IMR-90 (cell line): ENCODE results near the gene PSD2. TPM values are rescaled to one million over a fixed set of nuclear protein-coding genes. Genes with fewer than 3 reads are reported as not detected.

ENCODE experiments used
- ATAC-seq: fragments of 200-7000 bp; cut with Tn5 transposase; 2 replicates; pipeline ENCODE4 v1.9.1; 2020; ENCODE audit warnings: low read depth, mild to moderate bottlenecking, moderate library complexity
- BruUV-seq: library from RNA; stranded (reverse); fragments of 400-500 nt; replicated peaks from 2 replicates; lab custom pipeline; 2021; lab: Mats Ljungman, UMichigan
- CTCF ChIA-PET: fragments of 300-600 bp; formaldehyde crosslinking; extraction: SDS; loops from one replicate; lab custom pipeline; 2021; ENCODE audit warnings: antibody characterized with exemption; lab: Yijun Ruan, JAX
- POLR2A ChIA-PET: fragments of 300-600 bp; sonication (Branson Sonifier 250); formaldehyde crosslinking; loops from one replicate; lab custom pipeline; 2022; ENCODE audit warnings: antibody characterized with exemption; ENCODE audit not compliant: unreplicated experiment; lab: Charles Lee
- DNase-seq: peaks from one replicate; pipeline ENCODE4 v3.0.0; 2013
- H2AFZ ChIP-seq: replicated peaks from 2 replicates; pipeline ENCODE3; 2013; ENCODE audit warnings: low read length, mild to moderate bottlenecking; ENCODE audit not compliant: poor library complexity
- H2AK5ac ChIP-seq: 2 replicates; pipeline ENCODE4 v1.6.1; 2013; ENCODE audit warnings: low read depth, low read length, inconsistent platforms
- H2AK9ac ChIP-seq: replicated peaks from 2 replicates; pipeline ENCODE3; 2013; ENCODE audit warnings: mild to moderate bottlenecking, low read depth, low read length, moderate library complexity; ENCODE audit not compliant: poor library complexity
- H2BK120ac ChIP-seq: 2 replicates; pipeline ENCODE4 v1.6.1; 2013; ENCODE audit warnings: low read depth, low read length, inconsistent platforms
- H2BK15ac ChIP-seq: 3 replicates; pipeline ENCODE4 v1.6.1; 2013; ENCODE audit warnings: low read depth, low read length, inconsistent platforms
- H2BK20ac ChIP-seq: 2 replicates; pipeline ENCODE4 v1.6.1; 2013; ENCODE audit warnings: low read depth, mild to moderate bottlenecking, inconsistent platforms, low read length, moderate library complexity
- H2BK5ac ChIP-seq: 2 replicates; pipeline ENCODE4 v1.6.1; 2013; ENCODE audit warnings: mild to moderate bottlenecking, low read depth, low read length, inconsistent platforms; ENCODE audit not compliant: poor library complexity, severe bottlenecking
- H3K14ac ChIP-seq: replicated peaks from 2 replicates; pipeline ENCODE4 v1.6.1; 2013; ENCODE audit warnings: low read depth, low read length, inconsistent platforms
- H3K18ac ChIP-seq: 2 replicates; pipeline ENCODE4 v1.6.1; 2013; ENCODE audit warnings: low read depth, low read length, control low read depth
- H3K23ac ChIP-seq: 2 replicates; pipeline ENCODE4 v1.6.1; 2013; ENCODE audit warnings: low read depth, low read length, inconsistent platforms
- H3K27ac ChIP-seq: 2 replicates; pipeline ENCODE4 v1.5.1; 2013; ENCODE audit warnings: mild to moderate bottlenecking, control low read depth, low read length; ENCODE audit not compliant: insufficient read depth
- H3K27me3 ChIP-seq: 2 replicates; pipeline ENCODE4 v1.6.1; 2013; ENCODE audit warnings: low read length; ENCODE audit not compliant: control insufficient read depth, insufficient read depth
- H3K36me3 ChIP-seq: 2 replicates; pipeline ENCODE4 v1.6.1; 2013; ENCODE audit warnings: low read length, mixed read lengths; ENCODE audit not compliant: control insufficient read depth, insufficient read depth
- H3K4ac ChIP-seq: 2 replicates; pipeline ENCODE4 v1.6.1; 2013; ENCODE audit warnings: low read depth, low read length, inconsistent platforms
- H3K4me1 ChIP-seq: 2 replicates; pipeline ENCODE4 v1.6.1; 2013; ENCODE audit warnings: low read length, mixed read lengths; ENCODE audit not compliant: control insufficient read depth, insufficient read depth
- H3K4me2 ChIP-seq: 2 replicates; pipeline ENCODE4 v1.6.1; 2013; ENCODE audit warnings: low read depth, mild to moderate bottlenecking, control low read depth, low read length, moderate library complexity
- H3K4me3 ChIP-seq: 2 replicates; pipeline ENCODE4 v1.5.1; 2013; ENCODE audit warnings: low read depth, mild to moderate bottlenecking, control low read depth, low read length, moderate library complexity; ENCODE audit not compliant: insufficient read depth
- H3K56ac ChIP-seq: 2 replicates; pipeline ENCODE4 v1.6.1; 2013; ENCODE audit warnings: low read length, inconsistent platforms; ENCODE audit not compliant: insufficient read depth; ENCODE audit errors: extremely low read depth
- H3K79me1 ChIP-seq, 2 experiments: 2 replicates each; pipeline ENCODE4 v1.6.1; 2013; ENCODE audit warnings: low read length in 2 of 2, inconsistent platforms in 1 of 2, low read depth in 1 of 2
- H3K9ac ChIP-seq: 2 replicates; pipeline ENCODE4 v1.6.1; 2013; ENCODE audit warnings: low read depth, low read length, control low read depth
- H3K9me1 ChIP-seq: 2 replicates; pipeline ENCODE4 v1.6.1; 2013; ENCODE audit warnings: low read length, inconsistent platforms; ENCODE audit not compliant: insufficient read depth
- H3K9me3 ChIP-seq: 2 replicates; pipeline ENCODE4 v1.6.1; 2013; ENCODE audit warnings: low read length; ENCODE audit not compliant: control insufficient read depth, insufficient read depth
- H4K20me1 ChIP-seq: 2 replicates; pipeline ENCODE4 v1.6.1; 2013; ENCODE audit warnings: low read length, inconsistent platforms; ENCODE audit not compliant: insufficient read depth
- H4K5ac ChIP-seq: 2 replicates; pipeline ENCODE4 v1.6.1; 2013; ENCODE audit warnings: mild to moderate bottlenecking, low read depth, low read length, control low read depth
- H4K8ac ChIP-seq, 2 experiments: 2 replicates each; pipeline ENCODE4 v1.6.1; 2013; ENCODE audit warnings: low read depth in 2 of 2, low read length in 2 of 2, control low read depth in 1 of 2, inconsistent platforms in 1 of 2
- H4K91ac ChIP-seq: 2 replicates; pipeline ENCODE4 v1.6.1; 2013; ENCODE audit warnings: low read depth, low read length, inconsistent platforms; ENCODE audit not compliant: insufficient read depth
- CEBPB ChIP-seq: IDR thresholded peaks from 2 replicates; pipeline ENCODE4 v1.6.1; 2012; ENCODE audit warnings: low read depth, low read length, improper control_type of control experiment
- CHD1 ChIP-seq: IDR thresholded peaks from 2 replicates; pipeline ENCODE4 v1.6.1; 2012; ENCODE audit warnings: low read depth, low read length, improper control_type of control experiment
- FOS ChIP-seq: fragments of 150-350 bp; IDR thresholded peaks from 2 replicates; pipeline ENCODE4 v1.6.1; 2016; ENCODE audit warnings: low read depth, low read length
- MAFK ChIP-seq: IDR thresholded peaks from 2 replicates; pipeline ENCODE4 v1.6.1; 2012; ENCODE audit warnings: low read depth, low read length, improper control_type of control experiment
- MAZ ChIP-seq: IDR thresholded peaks from 2 replicates; pipeline ENCODE4 v1.6.1; 2012; ENCODE audit warnings: low read depth, mild to moderate bottlenecking, low read length, improper control_type of control experiment, moderate library complexity, borderline replicate concordance
- MXI1 ChIP-seq: IDR thresholded peaks from 2 replicates; pipeline ENCODE4 v1.6.1; 2012; ENCODE audit warnings: low read depth, mild to moderate bottlenecking, low read length, moderate library complexity, borderline replicate concordance
- NFE2L2 ChIP-seq: fragments of 150-350 bp; IDR thresholded peaks from 2 replicates; pipeline ENCODE4 v1.6.1; 2016; ENCODE audit warnings: low read depth, mild to moderate bottlenecking, low read length
- POLR2A ChIP-seq: IDR thresholded peaks from 2 replicates; pipeline ENCODE4 v1.6.1; 2012; ENCODE audit warnings: mild to moderate bottlenecking, low read depth, low read length
- RAD21 ChIP-seq: IDR thresholded peaks from 2 replicates; pipeline ENCODE4 v1.6.1; 2012; ENCODE audit warnings: low read length, improper control_type of control experiment
- RCOR1 ChIP-seq: IDR thresholded peaks from 2 replicates; pipeline ENCODE4 v1.6.1; 2012; ENCODE audit warnings: mild to moderate bottlenecking, low read length, improper control_type of control experiment; ENCODE audit not compliant: insufficient replicate concordance
- RFX5 ChIP-seq: IDR thresholded peaks from 2 replicates; pipeline ENCODE4 v1.8.0; 2012; ENCODE audit warnings: low read depth, mild to moderate bottlenecking, low read length, moderate library complexity
- SMC3 ChIP-seq: fragments of 150-350 bp; IDR thresholded peaks from 2 replicates; pipeline ENCODE4 v1.6.1; 2016; ENCODE audit warnings: low read depth, mild to moderate bottlenecking, antibody characterized with exemption, low read length, moderate library complexity
- WGBS, 2 experiments: methylation state at CpG; one replicate each; pipeline versions ENCODE4 v1.1.5 to v1.1.7; 2013; ENCODE audit warnings: missing lambda C conversion rate in 2 of 2; ENCODE audit not compliant: insufficient read length in 1 of 2; ENCODE audit errors: extremely low coverage in 2 of 2; 5-methylcytosine and 5-hydroxymethylcytosine counted together
- dilution Hi-C: fragments of 300-500 bp; cut with HindIII; formaldehyde crosslinking; loops from one replicate; pipeline ENCODE4 v1.14.3; 2018; ENCODE audit warnings: low sequenced_read_pairs; ENCODE audit not compliant: unreplicated experiment
- in situ Hi-C: fragments of 300-500 bp; cut with MboI; formaldehyde crosslinking; loops from 3 replicates; pipeline ENCODE4 v1.14.3; 2019; ENCODE audit warnings: low sequenced_read_pairs, inconsistent platforms, mixed read lengths
- intact Hi-C: fragments of 100-400 bp; cut with micrococcal nuclease; formaldehyde crosslinking; loops from 2 replicates; pipeline ENCODE4 v1.10.0; 2022
- polyA plus RNA-seq, 3 experiments: library from polyadenylated mRNA; depleted of rRNA; stranded (reverse); fragments of >200 nt; gene quantifications; 2 replicates each; pipeline ENCODE4 v1.2.3, GENCODE V29; 2012; ENCODE audit warnings: low replicate concordance in 1 of 3
- total RNA-seq: library from RNA; depleted of rRNA; stranded (reverse); fragments of >200 nt; gene quantifications from 2 replicates; pipeline ENCODE4 v1.2.3, GENCODE V29; 2012
- TF ChIP-seq, protein P1 (sequence below): fragments of 150-350 bp; IDR thresholded peaks from 2 replicates; pipeline ENCODE4 v1.6.1; 2016; ENCODE audit warnings: low read depth, mild to moderate bottlenecking, low read length, moderate library complexity, borderline replicate concordance
- TF ChIP-seq, protein P2 (sequence below): fragments of 150-350 bp; IDR thresholded peaks from 2 replicates; pipeline ENCODE4 v1.6.1; 2017; ENCODE audit warnings: mild to moderate bottlenecking, antibody characterized with exemption, low read length, low read depth
- TF ChIP-seq, protein P3 (sequence below): conservative IDR thresholded peaks from 2 replicates; pipeline ENCODE4 v1.5.1; 2012; ENCODE audit warnings: mild to moderate bottlenecking, low read depth, low read length, improper control_type of control experiment

Gene PSD2
- total and polyA plus RNA-seq, 2 of the 4 experiments (the other 2 are of a cell fraction) = 0.05 TPM; not detected in 1

DNA sequence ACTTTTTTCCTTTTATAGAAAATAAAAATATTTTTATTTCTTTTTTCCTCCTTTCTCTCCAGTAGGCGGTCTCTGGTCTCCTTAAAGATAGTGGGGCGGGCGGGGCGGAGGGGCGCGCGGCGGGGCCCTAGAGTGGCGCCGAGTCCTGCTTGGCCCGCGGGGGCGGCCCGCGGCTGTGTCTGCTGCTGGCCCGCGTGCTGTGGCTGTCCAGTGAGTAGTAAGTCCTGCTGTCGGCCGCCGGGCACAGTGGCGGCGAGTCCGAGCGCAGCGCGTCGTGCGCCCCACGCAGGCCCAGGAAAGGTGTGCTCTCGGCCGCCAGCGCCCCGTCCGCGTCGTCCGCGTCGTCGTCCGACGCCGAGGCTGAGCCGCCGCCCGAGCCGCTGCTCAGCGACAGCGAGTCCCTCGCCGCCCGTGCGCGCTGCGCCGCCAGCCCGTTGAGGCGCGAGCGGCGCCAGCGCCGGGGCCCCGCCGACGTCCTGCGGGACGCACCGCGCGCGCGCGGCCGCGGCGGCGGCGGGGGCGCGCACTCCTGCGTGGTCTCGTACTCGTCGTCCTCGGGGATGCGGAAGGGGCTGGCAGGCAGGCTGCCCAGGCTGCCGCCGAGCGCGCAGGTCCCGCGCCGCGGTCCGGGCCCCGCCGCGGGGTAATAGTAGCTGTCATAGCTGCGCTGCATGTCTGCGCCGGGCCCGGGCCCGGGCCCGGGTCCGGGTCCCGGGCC is 52.3 kb downstream of the PSD2 start:
- no peaks in the 10 kb centered on the region for H3K79me1 ChIP-seq
- no peak overlapping the region for H2BK20ac ChIP-seq
- H2BK120ac ChIP-seq = no peak overlapping the region
- no peak overlapping the region for H4K5ac ChIP-seq
- H3K56ac ChIP-seq = no peak overlapping the region
- peak overlapping the region; percentile 49; the same call in 1 of the 2 replicates for H3K4me2 ChIP-seq
- in situ Hi-C loops = no loop called here
- no peak overlapping the region for H3K9ac ChIP-seq
- no peak overlapping the region for H4K91ac ChIP-seq
- H2AFZ ChIP-seq = peak overlapping the region; percentile 84
- ChIA-PET CTCF (no interaction called here), POLR2A (no interaction called here)
- no peak overlapping the region for H2AK5ac ChIP-seq
- H2AK9ac ChIP-seq = no peak overlapping the region
- H3K27ac ChIP-seq = no peak overlapping the region
- ATAC-seq (peak; percentile 74), DNase-seq (no peak)
- no peaks in the 10 kb centered on the region; the same call in 1 of the 2 replicates for H4K20me1 ChIP-seq
- H4K8ac ChIP-seq = no peak overlapping the region
- no peak overlapping the region for H3K14ac ChIP-seq
- no TSS peak for BruUV-seq
- no peak overlapping the region for H3K23ac ChIP-seq
- no peak overlapping the region for H3K18ac ChIP-seq
- H2BK5ac ChIP-seq = no peak overlapping the region
- H3K4me1 ChIP-seq = no peaks in the 10 kb centered on the region
- no peaks in the 10 kb centered on the region for H3K9me3 ChIP-seq
- dilution Hi-C loops = no loop called here
- WGBS, 2 experiments = 4% methylated on average over 60 of the region's 107 CpGs; no CpG with 5 or more reads in 1 of the 2 experiments
- H3K4ac ChIP-seq = no peak overlapping the region
- intact Hi-C loops = loop anchor here (10.0 kb wide), 1 partner anchor 213 kb away; no protein-coding TSS in a partner anchor
- H3K36me3 ChIP-seq = no peaks in the 10 kb centered on the region
- peaks cover 61% of the 10 kb centered on the region for H3K27me3 ChIP-seq
- H2BK15ac ChIP-seq = no peak overlapping the region
- no peaks in the 10 kb centered on the region for H3K9me1 ChIP-seq
- H3K4me3 ChIP-seq = peak overlapping the region; percentile 36
- no peak for TF ChIP-seq MAZ
- TF ChIP-seq, protein P1, sequence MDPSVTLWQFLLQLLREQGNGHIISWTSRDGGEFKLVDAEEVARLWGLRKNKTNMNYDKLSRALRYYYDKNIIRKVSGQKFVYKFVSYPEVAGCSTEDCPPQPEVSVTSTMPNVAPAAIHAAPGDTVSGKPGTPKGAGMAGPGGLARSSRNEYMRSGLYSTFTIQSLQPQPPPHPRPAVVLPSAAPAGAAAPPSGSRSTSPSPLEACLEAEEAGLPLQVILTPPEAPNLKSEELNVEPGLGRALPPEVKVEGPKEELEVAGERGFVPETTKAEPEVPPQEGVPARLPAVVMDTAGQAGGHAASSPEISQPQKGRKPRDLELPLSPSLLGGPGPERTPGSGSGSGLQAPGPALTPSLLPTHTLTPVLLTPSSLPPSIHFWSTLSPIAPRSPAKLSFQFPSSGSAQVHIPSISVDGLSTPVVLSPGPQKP = no peak
- TF ChIP-seq FOS = no peak
- TF ChIP-seq MXI1 = no peak
- TF ChIP-seq POLR2A = no peak
- no peak for TF ChIP-seq RAD21
- TF ChIP-seq NFE2L2 = no peak
- no peak for TF ChIP-seq CHD1
- no peak for TF ChIP-seq CEBPB
- no peak for TF ChIP-seq RCOR1
- TF ChIP-seq, protein P2, sequence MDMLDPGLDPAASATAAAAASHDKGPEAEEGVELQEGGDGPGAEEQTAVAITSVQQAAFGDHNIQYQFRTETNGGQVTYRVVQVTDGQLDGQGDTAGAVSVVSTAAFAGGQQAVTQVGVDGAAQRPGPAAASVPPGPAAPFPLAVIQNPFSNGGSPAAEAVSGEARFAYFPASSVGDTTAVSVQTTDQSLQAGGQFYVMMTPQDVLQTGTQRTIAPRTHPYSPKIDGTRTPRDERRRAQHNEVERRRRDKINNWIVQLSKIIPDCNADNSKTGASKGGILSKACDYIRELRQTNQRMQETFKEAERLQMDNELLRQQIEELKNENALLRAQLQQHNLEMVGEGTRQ = no peak
- TF ChIP-seq, protein P3, sequence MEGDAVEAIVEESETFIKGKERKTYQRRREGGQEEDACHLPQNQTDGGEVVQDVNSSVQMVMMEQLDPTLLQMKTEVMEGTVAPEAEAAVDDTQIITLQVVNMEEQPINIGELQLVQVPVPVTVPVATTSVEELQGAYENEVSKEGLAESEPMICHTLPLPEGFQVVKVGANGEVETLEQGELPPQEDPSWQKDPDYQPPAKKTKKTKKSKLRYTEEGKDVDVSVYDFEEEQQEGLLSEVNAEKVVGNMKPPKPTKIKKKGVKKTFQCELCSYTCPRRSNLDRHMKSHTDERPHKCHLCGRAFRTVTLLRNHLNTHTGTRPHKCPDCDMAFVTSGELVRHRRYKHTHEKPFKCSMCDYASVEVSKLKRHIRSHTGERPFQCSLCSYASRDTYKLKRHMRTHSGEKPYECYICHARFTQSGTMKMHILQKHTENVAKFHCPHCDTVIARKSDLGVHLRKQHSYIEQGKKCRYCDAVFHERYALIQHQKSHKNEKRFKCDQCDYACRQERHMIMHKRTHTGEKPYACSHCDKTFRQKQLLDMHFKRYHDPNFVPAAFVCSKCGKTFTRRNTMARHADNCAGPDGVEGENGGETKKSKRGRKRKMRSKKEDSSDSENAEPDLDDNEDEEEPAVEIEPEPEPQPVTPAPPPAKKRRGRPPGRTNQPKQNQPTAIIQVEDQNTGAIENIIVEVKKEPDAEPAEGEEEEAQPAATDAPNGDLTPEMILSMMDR = no peak
- no peak for TF ChIP-seq SMC3
- no peak for TF ChIP-seq MAFK
- TF ChIP-seq RFX5 = no peak
